K562 (cell line): Measurements from ENCODE around the gene GLI3. TPM values are rescaled to one million over a fixed set of nuclear protein-coding genes. Genes with fewer than 3 reads are reported as not detected.
A peak's percentile ranks its signal among the peaks of the same experiment; 100 is the strongest.

Source experiments
- ATAC-seq: fragments of 200-7000 bp; cut with Tn5 transposase; 3 replicates; pipeline ENCODE4 v1.9.1; 2020; ENCODE audit warnings: moderate library complexity
- BruUV-seq: library from RNA; stranded (reverse); fragments of 400-500 nt; replicated peaks from 2 replicates; lab custom pipeline; 2021; lab: Mats Ljungman, UMichigan
- CTCF ChIA-PET: fragments of 300-600 bp; formaldehyde crosslinking; extraction: SDS; loops from one replicate; lab custom pipeline; 2021; ENCODE audit warnings: low intra/inter-chr PET ratio; lab: Yijun Ruan, JAX
- POLR2A ChIA-PET: fragments of 300-600, 350-650 bp; sonication (Branson Sonifier 250); formaldehyde crosslinking; extraction: SDS; loops from one replicate; lab custom pipeline; 2021; ENCODE audit warnings: antibody characterized with exemption, inconsistent platforms; lab: Yijun Ruan, JAX
- DNase-seq, 4 experiments: peaks; one replicate each; pipeline versions ENCODE4 v3.0.0 to v3.0.0-alpha.2; 2011 to 2018; ENCODE audit warnings: low spot score in 3 of 4, mixed read lengths in 3 of 4; ENCODE audit errors: extremely low read depth in 1 of 4
- FAIRE-seq: peaks from 2 replicates; lab custom pipeline; 2011; peaks lifted over from hg19 to GRCh38; lab: Jason Lieb, UNC
- H2AFZ ChIP-seq: 2 replicates; pipeline ENCODE4 v1.6.0; 2011; ENCODE audit warnings: low read depth, low read length, control low read depth, inconsistent platforms
- H3K27ac ChIP-seq: fragments of 200-600 bp; 3 replicates; pipeline ENCODE4 v1.8.0; 2011; ENCODE audit warnings: low read depth, mild to moderate bottlenecking, control low read depth, inconsistent platforms, low read length, moderate library complexity, mixed read lengths; ENCODE audit errors: extremely low read depth
- H3K27me3 ChIP-seq, 2 experiments: fragments of 300-600 bp in 1 of 2; 2 replicates in 1 of 2; 3 replicates in 1 of 2; pipeline versions ENCODE4 v1.6.0 to v1.8.0; 2011; ENCODE audit warnings: inconsistent platforms in 2 of 2, low read length in 2 of 2, mild to moderate bottlenecking in 1 of 2, mixed read lengths in 1 of 2, moderate library complexity in 1 of 2; ENCODE audit not compliant: control insufficient read depth in 2 of 2, insufficient read depth in 2 of 2
- H3K36me3 ChIP-seq: fragments of 300-600 bp; 3 replicates; pipeline ENCODE4 v1.8.0; 2011; ENCODE audit warnings: mild to moderate bottlenecking, low read length, inconsistent platforms; ENCODE audit not compliant: control insufficient read depth, insufficient read depth
- H3K4me1 ChIP-seq, 2 experiments: fragments of 200-600 bp in 1 of 2; replicated peaks in 1 of 2; 2 replicates in 1 of 2; 3 replicates in 1 of 2; pipeline versions ENCODE4 v1.5.1 to v1.8.0; 2011; ENCODE audit warnings: inconsistent platforms in 2 of 2, low read length in 2 of 2, mild to moderate bottlenecking in 1 of 2, mixed read lengths in 1 of 2, moderate library complexity in 1 of 2; ENCODE audit not compliant: control insufficient read depth in 2 of 2, insufficient read depth in 2 of 2
- H3K4me2 ChIP-seq: 2 replicates; pipeline ENCODE4 v1.6.1; 2011; ENCODE audit warnings: low read length, control low read depth, inconsistent platforms, mixed read lengths; ENCODE audit not compliant: insufficient read depth
- H3K4me3 ChIP-seq: fragments of 200-600 bp; sonication (generic), shearing (Covaris generic); 2 replicates; pipeline ENCODE4 v1.5.1; 2016; ENCODE audit warnings: control low read depth, inconsistent platforms
- H3K79me2 ChIP-seq: fragments of 200-600 bp; 3 replicates; pipeline ENCODE4 v1.8.0; 2011; ENCODE audit warnings: low read length, inconsistent platforms; ENCODE audit not compliant: control insufficient read depth, insufficient read depth
- H3K9ac ChIP-seq, 2 experiments: 2 replicates each; pipeline versions ENCODE4 v1.6.0 to v1.6.1; 2011; ENCODE audit warnings: low read depth in 2 of 2, low read length in 2 of 2, control low read depth in 1 of 2, inconsistent platforms in 1 of 2, mild to moderate bottlenecking in 1 of 2, mixed read lengths in 1 of 2; ENCODE audit not compliant: insufficient read depth in 1 of 2
- H3K9me1 ChIP-seq: one replicate; pipeline ENCODE4 v1.6.0; 2011; ENCODE audit warnings: inconsistent platforms, mild to moderate bottlenecking, low read length, moderate library complexity; ENCODE audit not compliant: control insufficient read depth, insufficient read depth
- H3K9me3 ChIP-seq: replicated peaks from 2 replicates; pipeline ENCODE4 v1.5.1; 2011; ENCODE audit warnings: low read depth, low read length, inconsistent platforms; ENCODE audit not compliant: control insufficient read depth, insufficient read depth
- H4K20me1 ChIP-seq: replicated peaks from 2 replicates; pipeline ENCODE4 v1.6.1; 2011; ENCODE audit warnings: low read length, inconsistent platforms, mixed read lengths; ENCODE audit not compliant: control insufficient read depth, insufficient read depth
- MAFG ChIP-seq: fragments of 450-650 bp; conservative IDR thresholded peaks from 2 replicates; pipeline ENCODE4 v1.6.1; 2016; ENCODE audit warnings: missing genetic modification characterization, missing compliant biosample characterization
- RAD21 ChIP-seq, 2 experiments: fragments of 250-450 bp in 1 of 2; fragments of 450-650 bp in 1 of 2; sonication (Bioruptor Pico) in 1 of 2; formaldehyde crosslinking in 1 of 2; IDR thresholded peaks in 1 of 2; conservative IDR thresholded peaks in 1 of 2; 2 replicates each; pipeline versions ENCODE4 v1.4.0 to v1.8.0; 2020 to 2022; ENCODE audit warnings: mild to moderate bottlenecking in 2 of 2, moderate library complexity in 1 of 2
- ZKSCAN1 ChIP-seq: fragments of 150-350 bp; IDR thresholded peaks from 2 replicates; pipeline ENCODE4 v1.6.1; 2016; ENCODE audit warnings: low read depth, low read length
- ZNF239 ChIP-seq: fragments of 250-450 bp; sonication (Bioruptor Pico); IDR thresholded peaks from 2 replicates; pipeline ENCODE4 v1.4.0; 2020; ENCODE audit warnings: mild to moderate bottlenecking
- WGBS: fragments of 100-300 bp; shearing (Covaris generic); methylation state at CpG from one replicate; pipeline ENCODE4 v1.1.6; 2016; ENCODE audit warnings: low coverage, mixed read lengths; ENCODE audit not compliant: insufficient coverage; ENCODE audit errors: missing lambda C conversion rate; 5-methylcytosine and 5-hydroxymethylcytosine counted together
- in situ Hi-C: fragments of 300-500 bp; cut with MboI; formaldehyde crosslinking; loops from 4 replicates; pipeline ENCODE4 v1.15.0; 2018; ENCODE audit warnings: inconsistent platforms, mixed read lengths
- intact Hi-C: fragments of 100-400 bp; cut with micrococcal nuclease; formaldehyde crosslinking; loops from 2 replicates; pipeline ENCODE4 v1.14.2; 2022
- polyA plus RNA-seq, 8 experiments: library from polyadenylated mRNA; depleted of rRNA in 4 of 8; stranded (reverse) in 5 of 8; unstranded in 3 of 8; fragments of >200 nt; fragmentation: Nextera tagmentation in 2 of 8; fragmentation: Illumina TruSeq in 1 of 8; extraction: Ambion mirVana in 2 of 8; extraction: Trizol in 1 of 8; gene quantifications; 2 replicates each; pipeline versions ENCODE4 v1.2.1 to v1.2.3, GENCODE V29; 2011 to 2014; ENCODE audit warnings: inconsistent platforms in 1 of 8, missing spikeins in 1 of 8
- total RNA-seq, 7 experiments: library from RNA; depleted of rRNA in 6 of 7; stranded (reverse); fragments of >200 nt in 6 of 7; fragmentation: Illumina TruSeq in 2 of 7; extraction: Trizol in 2 of 7; gene quantifications; 2 replicates each; pipeline versions ENCODE4 v1.2.1 to v1.2.3, GENCODE V29; 2011 to 2021; ENCODE audit warnings: low replicate concordance in 1 of 7
- TF ChIP-seq, protein P1 (sequence below), 3 experiments: IDR thresholded peaks in 2 of 3; conservative IDR thresholded peaks in 1 of 3; 2 replicates each; pipeline ENCODE4 v1.5.1; 2011 to 2012; ENCODE audit warnings: low read length in 3 of 3, mild to moderate bottlenecking in 3 of 3, control low read depth in 2 of 3, improper control_type of control experiment in 1 of 3, inconsistent platforms in 1 of 3, low read depth in 1 of 3, mixed read lengths in 1 of 3, moderate library complexity in 1 of 3; ENCODE audit not compliant: insufficient read depth in 2 of 3

The GLI3 gene
- total and polyA plus RNA-seq, 9 of the 15 experiments (the other 6 are each of a cell fraction or from before 2014, with no cell fraction given) = 0.01 to 0.18 (median 0.07) TPM; not detected in 6

DNA sequence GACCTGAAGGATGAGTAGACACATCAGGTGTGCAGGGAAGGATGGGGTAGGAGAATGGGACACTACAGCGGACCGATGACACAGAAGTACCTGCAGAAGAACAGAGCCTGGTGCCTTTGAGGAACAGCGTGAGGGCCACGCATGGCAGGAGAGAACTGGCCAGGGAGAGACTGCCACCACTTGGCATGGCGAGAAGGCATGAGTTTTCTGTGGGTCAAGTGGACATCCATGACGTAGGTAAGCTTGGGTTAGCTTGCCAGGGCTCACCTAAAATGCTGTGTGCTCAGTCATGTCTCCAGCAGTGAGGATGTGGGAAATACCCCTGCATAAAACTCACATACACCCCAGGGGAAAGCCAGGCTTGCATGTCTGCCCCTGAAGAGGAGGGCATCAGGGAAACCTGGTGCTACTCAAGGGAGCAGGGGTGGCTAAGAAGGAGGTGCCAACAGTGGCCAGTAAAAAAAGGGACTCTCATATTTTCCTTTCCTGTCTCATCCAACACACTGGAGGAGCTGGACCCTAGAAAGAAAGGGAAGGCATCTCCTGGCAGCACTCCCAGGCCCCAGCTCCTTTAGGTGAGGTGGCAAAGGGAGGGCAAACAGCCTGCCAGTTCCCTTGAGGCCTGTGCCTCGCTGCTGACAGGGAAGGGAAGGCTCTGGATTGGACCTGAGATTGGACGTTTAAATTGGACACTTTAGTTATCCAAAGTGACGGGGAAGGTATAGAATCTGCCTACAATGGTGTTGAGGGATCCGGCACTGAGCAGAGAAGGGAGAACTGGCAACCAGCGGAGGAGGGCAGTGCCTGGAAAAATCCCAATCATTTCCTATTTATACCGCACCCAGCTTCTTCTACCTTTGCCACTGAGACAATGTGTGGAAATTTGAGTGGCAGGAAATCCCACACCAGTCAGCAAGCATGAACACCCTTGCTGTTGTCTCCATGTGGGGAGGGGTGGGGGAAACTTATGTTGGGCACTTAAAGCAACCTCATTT is 255.7 kb downstream of the GLI3 start:
- no peak for TF ChIP-seq ZKSCAN1
- TF ChIP-seq, all 486 proteins: peak for 0
- FAIRE-seq (no peak), ATAC-seq (no peak), DNase-seq (no peak)
- no peak overlapping the region for H3K27ac ChIP-seq
- no peaks in the 10 kb centered on the region for H3K9me3 ChIP-seq
- no TSS peak for BruUV-seq
- no peaks in the 10 kb centered on the region for H3K9me1 ChIP-seq
- ChIA-PET CTCF (no interaction called here), POLR2A (interaction anchor here (0.6 to 0.8 kb wide), 2 partner anchors 13 to 791 kb away, joined by 4 read pairs; no protein-coding TSS in a partner anchor)
- intact Hi-C loops = no loop called here
- no peaks in the 10 kb centered on the region for H3K4me1 ChIP-seq
- H3K9ac ChIP-seq = no peak overlapping the region
- H3K27me3 ChIP-seq = peaks cover 2 to 4% of the 10 kb centered on the region in 2 experiments; a peak in 2 of 5 replicates
- no peaks in the 10 kb centered on the region; the same call in 1 of the 2 replicates for H4K20me1 ChIP-seq
- H3K36me3 ChIP-seq = no peaks in the 10 kb centered on the region
- H3K4me2 ChIP-seq = no peak overlapping the region
- H2AFZ ChIP-seq = no peak overlapping the region
- no peak overlapping the region for H3K4me3 ChIP-seq
- no peaks in the 10 kb centered on the region for H3K79me2 ChIP-seq
- WGBS = 2% methylated on average over 11 of the region's 12 CpGs
- in situ Hi-C loops = no loop called here

DNA sequence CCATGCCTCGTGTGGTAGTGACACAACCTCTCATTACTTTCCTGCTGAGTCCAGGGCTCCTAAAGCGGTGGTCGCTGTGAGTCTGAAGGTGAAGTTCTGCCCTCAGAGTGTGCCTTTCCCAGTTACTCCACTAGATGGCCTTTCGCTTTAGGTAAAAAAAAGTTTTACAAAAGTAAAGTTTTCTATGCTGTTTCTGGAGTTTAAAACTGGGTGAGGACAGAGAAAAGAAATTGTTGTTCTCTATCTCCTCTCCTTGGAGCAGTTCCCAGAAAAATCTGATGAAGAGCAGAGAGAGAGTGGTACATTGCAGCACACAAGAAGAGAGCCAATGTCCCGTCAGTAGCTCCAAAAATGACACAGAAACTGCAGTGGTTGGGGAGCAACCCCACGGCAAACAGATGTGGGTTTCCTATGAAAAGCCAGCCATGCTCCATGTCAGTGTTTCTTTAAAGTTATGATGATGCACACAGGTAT is 257.1 kb downstream of the GLI3 start:
- Histone ChIP-seq H3K27me3 (peaks cover 2 to 4% of the 10 kb centered on the region in 2 experiments; a peak in 2 of 5 replicates), H3K9me1 (no peaks in the 10 kb centered on the region), H3K79me2 (no peaks in the 10 kb centered on the region), H2AFZ (no peak overlapping the region), H3K4me2 (no peak overlapping the region), H3K27ac (no peak overlapping the region), H3K4me3 (no peak overlapping the region), H3K36me3 (no peaks in the 10 kb centered on the region), H3K9ac (no peak overlapping the region), H3K9me3 (no peaks in the 10 kb centered on the region), H3K4me1 (no peaks in the 10 kb centered on the region), H4K20me1 (no peaks in the 10 kb centered on the region; the same call in 1 of the 2 replicates)
- intact Hi-C loops (no loop called here), in situ Hi-C loops (no loop called here)
- FAIRE-seq (peak; percentile 77), DNase-seq (peak; percentile 14 to 20 (median 14)), ATAC-seq (peak; percentile 64)
- ChIA-PET POLR2A (no interaction called here), CTCF (interaction anchor here (1.0 kb wide), 1 partner anchor 863 kb away, joined by 3 read pairs; no protein-coding TSS in a partner anchor)
- TF ChIP-seq, protein P1, sequence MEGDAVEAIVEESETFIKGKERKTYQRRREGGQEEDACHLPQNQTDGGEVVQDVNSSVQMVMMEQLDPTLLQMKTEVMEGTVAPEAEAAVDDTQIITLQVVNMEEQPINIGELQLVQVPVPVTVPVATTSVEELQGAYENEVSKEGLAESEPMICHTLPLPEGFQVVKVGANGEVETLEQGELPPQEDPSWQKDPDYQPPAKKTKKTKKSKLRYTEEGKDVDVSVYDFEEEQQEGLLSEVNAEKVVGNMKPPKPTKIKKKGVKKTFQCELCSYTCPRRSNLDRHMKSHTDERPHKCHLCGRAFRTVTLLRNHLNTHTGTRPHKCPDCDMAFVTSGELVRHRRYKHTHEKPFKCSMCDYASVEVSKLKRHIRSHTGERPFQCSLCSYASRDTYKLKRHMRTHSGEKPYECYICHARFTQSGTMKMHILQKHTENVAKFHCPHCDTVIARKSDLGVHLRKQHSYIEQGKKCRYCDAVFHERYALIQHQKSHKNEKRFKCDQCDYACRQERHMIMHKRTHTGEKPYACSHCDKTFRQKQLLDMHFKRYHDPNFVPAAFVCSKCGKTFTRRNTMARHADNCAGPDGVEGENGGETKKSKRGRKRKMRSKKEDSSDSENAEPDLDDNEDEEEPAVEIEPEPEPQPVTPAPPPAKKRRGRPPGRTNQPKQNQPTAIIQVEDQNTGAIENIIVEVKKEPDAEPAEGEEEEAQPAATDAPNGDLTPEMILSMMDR (IDR thresholded peaks at IDR 0.05 in 2 of 3, conservative IDR thresholded peaks at IDR 0.05 in 1 of 3; ENCODE audit: insufficient read depth in 2 of 3, low read depth in 1 of 3, low read length in 3 of 3) = peak; percentile 42 to 65 (median 50); a peak in 5 of 6 replicates
- TF ChIP-seq RAD21 (CRISPR knock-in tag; conservative IDR thresholded peaks at IDR 0.05 in 1 of 2, IDR thresholded peaks at IDR 0.05 in 1 of 2) (peak in 1 of 2 experiments; percentile 38; a peak in 2 of 4 replicates), ZNF239 (CRISPR knock-in tag) (no peak), MAFG (tag) (no peak)
- no TSS peak for BruUV-seq
- 0% methylated on average over 6 of the region's 6 CpGs for WGBS
